K562 (cell line): ENCODE measurements around the gene GRAMD4. TPM values are rescaled to one million over a fixed set of nuclear protein-coding genes. Genes with fewer than 3 reads are reported as not detected.

Experiments used
- ATAC-seq: fragments of 200-7000 bp; cut with Tn5 transposase; 3 replicates; pipeline ENCODE4 v1.9.1; 2020; ENCODE audit warnings: moderate library complexity
- BruUV-seq: library from RNA; stranded (reverse); fragments of 400-500 nt; replicated peaks from 2 replicates; lab custom pipeline; 2021; lab: Mats Ljungman, UMichigan
- CTCF ChIA-PET: fragments of 300-600 bp; formaldehyde crosslinking; extraction: SDS; loops from one replicate; lab custom pipeline; 2021; ENCODE audit warnings: low intra/inter-chr PET ratio; lab: Yijun Ruan, JAX
- POLR2A ChIA-PET: fragments of 300-600, 350-650 bp; sonication (Branson Sonifier 250); formaldehyde crosslinking; extraction: SDS; loops from one replicate; lab custom pipeline; 2021; ENCODE audit warnings: antibody characterized with exemption, inconsistent platforms; lab: Yijun Ruan, JAX
- DNase-seq, 4 experiments: peaks; one replicate each; pipeline versions ENCODE4 v3.0.0 to v3.0.0-alpha.2; 2011 to 2018; ENCODE audit warnings: low spot score in 3 of 4, mixed read lengths in 3 of 4; ENCODE audit errors: extremely low read depth in 1 of 4
- FAIRE-seq: peaks from 2 replicates; lab custom pipeline; 2011; peaks lifted over from hg19 to GRCh38; lab: Jason Lieb, UNC
- H2AFZ ChIP-seq: 2 replicates; pipeline ENCODE4 v1.6.0; 2011; ENCODE audit warnings: low read depth, low read length, control low read depth, inconsistent platforms
- H3K27ac ChIP-seq: fragments of 200-600 bp; 3 replicates; pipeline ENCODE4 v1.8.0; 2011; ENCODE audit warnings: low read depth, mild to moderate bottlenecking, control low read depth, inconsistent platforms, low read length, moderate library complexity, mixed read lengths; ENCODE audit errors: extremely low read depth
- H3K27me3 ChIP-seq, 2 experiments: fragments of 300-600 bp in 1 of 2; 2 replicates in 1 of 2; 3 replicates in 1 of 2; pipeline versions ENCODE4 v1.6.0 to v1.8.0; 2011; ENCODE audit warnings: inconsistent platforms in 2 of 2, low read length in 2 of 2, mild to moderate bottlenecking in 1 of 2, mixed read lengths in 1 of 2, moderate library complexity in 1 of 2; ENCODE audit not compliant: control insufficient read depth in 2 of 2, insufficient read depth in 2 of 2
- H3K36me3 ChIP-seq: fragments of 300-600 bp; 3 replicates; pipeline ENCODE4 v1.8.0; 2011; ENCODE audit warnings: mild to moderate bottlenecking, low read length, inconsistent platforms; ENCODE audit not compliant: control insufficient read depth, insufficient read depth
- H3K4me1 ChIP-seq, 2 experiments: fragments of 200-600 bp in 1 of 2; replicated peaks in 1 of 2; 2 replicates in 1 of 2; 3 replicates in 1 of 2; pipeline versions ENCODE4 v1.5.1 to v1.8.0; 2011; ENCODE audit warnings: inconsistent platforms in 2 of 2, low read length in 2 of 2, mild to moderate bottlenecking in 1 of 2, mixed read lengths in 1 of 2, moderate library complexity in 1 of 2; ENCODE audit not compliant: control insufficient read depth in 2 of 2, insufficient read depth in 2 of 2
- H3K4me2 ChIP-seq: 2 replicates; pipeline ENCODE4 v1.6.1; 2011; ENCODE audit warnings: low read length, control low read depth, inconsistent platforms, mixed read lengths; ENCODE audit not compliant: insufficient read depth
- H3K4me3 ChIP-seq: fragments of 200-600 bp; sonication (generic), shearing (Covaris generic); 2 replicates; pipeline ENCODE4 v1.5.1; 2016; ENCODE audit warnings: control low read depth, inconsistent platforms
- H3K79me2 ChIP-seq: fragments of 200-600 bp; 3 replicates; pipeline ENCODE4 v1.8.0; 2011; ENCODE audit warnings: low read length, inconsistent platforms; ENCODE audit not compliant: control insufficient read depth, insufficient read depth
- H3K9ac ChIP-seq, 2 experiments: 2 replicates each; pipeline versions ENCODE4 v1.6.0 to v1.6.1; 2011; ENCODE audit warnings: low read depth in 2 of 2, low read length in 2 of 2, control low read depth in 1 of 2, inconsistent platforms in 1 of 2, mild to moderate bottlenecking in 1 of 2, mixed read lengths in 1 of 2; ENCODE audit not compliant: insufficient read depth in 1 of 2
- H3K9me1 ChIP-seq: one replicate; pipeline ENCODE4 v1.6.0; 2011; ENCODE audit warnings: inconsistent platforms, mild to moderate bottlenecking, low read length, moderate library complexity; ENCODE audit not compliant: control insufficient read depth, insufficient read depth
- H3K9me3 ChIP-seq: replicated peaks from 2 replicates; pipeline ENCODE4 v1.5.1; 2011; ENCODE audit warnings: low read depth, low read length, inconsistent platforms; ENCODE audit not compliant: control insufficient read depth, insufficient read depth
- H4K20me1 ChIP-seq: replicated peaks from 2 replicates; pipeline ENCODE4 v1.6.1; 2011; ENCODE audit warnings: low read length, inconsistent platforms, mixed read lengths; ENCODE audit not compliant: control insufficient read depth, insufficient read depth
- HDGF ChIP-seq: fragments of 450-650 bp; IDR thresholded peaks from 2 replicates; pipeline ENCODE4 v1.6.1; 2016
- HLTF ChIP-seq: fragments of 450-650 bp; IDR thresholded peaks from 2 replicates; pipeline ENCODE4 v1.6.1; 2016
- JUND ChIP-seq, 2 experiments: IDR thresholded peaks; 2 replicates in 1 of 2; 3 replicates in 1 of 2; pipeline ENCODE4 v1.6.1; 2011; ENCODE audit warnings: borderline replicate concordance in 2 of 2, low read depth in 2 of 2, low read length in 2 of 2, improper control_type of control experiment in 1 of 2, missing biosample characterization in 1 of 2, missing genetic modification characterization in 1 of 2, missing genetic modification reagents in 1 of 2
- KLF1 ChIP-seq: fragments of 450-650 bp; IDR thresholded peaks from 2 replicates; pipeline ENCODE4 v1.6.1; 2016; ENCODE audit warnings: missing genetic modification characterization, missing compliant biosample characterization
- NBN ChIP-seq: fragments of 450-650 bp; IDR thresholded peaks from 2 replicates; pipeline ENCODE4 v1.6.1; 2016; ENCODE audit warnings: low read depth, mild to moderate bottlenecking
- PHF21A ChIP-seq: fragments of 450-650 bp; IDR thresholded peaks from 2 replicates; pipeline ENCODE4 v1.6.1; 2017; ENCODE audit warnings: low read depth, borderline replicate concordance
- RBFOX2 ChIP-seq: fragments of 200-400 bp; formaldehyde crosslinking; IDR thresholded peaks from 2 replicates; pipeline ENCODE4 v1.6.1; 2017; ENCODE audit warnings: low read depth, mild to moderate bottlenecking, low read length, moderate library complexity
- TCFL5 ChIP-seq: fragments of 250-450 bp; sonication (Bioruptor Pico); conservative IDR thresholded peaks from 2 replicates; pipeline ENCODE4 v1.6.1; 2021; ENCODE audit warnings: mild to moderate bottlenecking, moderate library complexity, matching md5 sums
- THRAP3 ChIP-seq: fragments of 450-650 bp; IDR thresholded peaks from 2 replicates; pipeline ENCODE4 v1.6.1; 2016; ENCODE audit warnings: mild to moderate bottlenecking, inconsistent platforms, borderline replicate concordance
- ZNF134 ChIP-seq: fragments of 250-450 bp; sonication (Bioruptor Pico); conservative IDR thresholded peaks from 2 replicates; pipeline ENCODE4 v1.4.0; 2020
- WGBS: fragments of 100-300 bp; shearing (Covaris generic); methylation state at CpG from one replicate; pipeline ENCODE4 v1.1.6; 2016; ENCODE audit warnings: low coverage, mixed read lengths; ENCODE audit not compliant: insufficient coverage; ENCODE audit errors: missing lambda C conversion rate; 5-methylcytosine and 5-hydroxymethylcytosine counted together
- in situ Hi-C: fragments of 300-500 bp; cut with MboI; formaldehyde crosslinking; loops from 4 replicates; pipeline ENCODE4 v1.15.0; 2018; ENCODE audit warnings: inconsistent platforms, mixed read lengths
- intact Hi-C: fragments of 100-400 bp; cut with micrococcal nuclease; formaldehyde crosslinking; loops from 2 replicates; pipeline ENCODE4 v1.14.2; 2022
- polyA plus RNA-seq, 8 experiments: library from polyadenylated mRNA; depleted of rRNA in 4 of 8; stranded (reverse) in 5 of 8; unstranded in 3 of 8; fragments of >200 nt; fragmentation: Nextera tagmentation in 2 of 8; fragmentation: Illumina TruSeq in 1 of 8; extraction: Ambion mirVana in 2 of 8; extraction: Trizol in 1 of 8; gene quantifications; 2 replicates each; pipeline versions ENCODE4 v1.2.1 to v1.2.3, GENCODE V29; 2011 to 2014; ENCODE audit warnings: inconsistent platforms in 1 of 8, missing spikeins in 1 of 8
- total RNA-seq, 7 experiments: library from RNA; depleted of rRNA in 6 of 7; stranded (reverse); fragments of >200 nt in 6 of 7; fragmentation: Illumina TruSeq in 2 of 7; extraction: Trizol in 2 of 7; gene quantifications; 2 replicates each; pipeline versions ENCODE4 v1.2.1 to v1.2.3, GENCODE V29; 2011 to 2021; ENCODE audit warnings: low replicate concordance in 1 of 7
- TF ChIP-seq, protein P1 (sequence below): fragments of 450-650 bp; IDR thresholded peaks from one replicate; pipeline ENCODE4 v1.6.1; 2018; ENCODE audit warnings: mild to moderate bottlenecking, moderate library complexity; ENCODE audit not compliant: partially characterized antibody
- TF ChIP-seq, protein P2 (sequence below): fragments of 450-650 bp; formaldehyde crosslinking; IDR thresholded peaks from 2 replicates; pipeline ENCODE4 v1.4.0; 2020; ENCODE audit warnings: mild to moderate bottlenecking, moderate library complexity
- TF ChIP-seq, protein P3 (sequence below): sonication (generic); formaldehyde crosslinking; IDR thresholded peaks from 2 replicates; pipeline ENCODE4 v1.5.0; 2020; ENCODE audit warnings: missing genetic modification reagents
- TF ChIP-seq, protein P4 (sequence below): fragments of 450-650 bp; IDR thresholded peaks from 2 replicates; pipeline ENCODE4 v1.6.1; 2017; ENCODE audit warnings: antibody characterized with exemption

GRAMD4 gene
- total and polyA plus RNA-seq, 9 of the 15 experiments (the other 6 are each of a cell fraction or from before 2014, with no cell fraction given) = 0.18 to 44.8 (median 18.6) TPM

DNA sequence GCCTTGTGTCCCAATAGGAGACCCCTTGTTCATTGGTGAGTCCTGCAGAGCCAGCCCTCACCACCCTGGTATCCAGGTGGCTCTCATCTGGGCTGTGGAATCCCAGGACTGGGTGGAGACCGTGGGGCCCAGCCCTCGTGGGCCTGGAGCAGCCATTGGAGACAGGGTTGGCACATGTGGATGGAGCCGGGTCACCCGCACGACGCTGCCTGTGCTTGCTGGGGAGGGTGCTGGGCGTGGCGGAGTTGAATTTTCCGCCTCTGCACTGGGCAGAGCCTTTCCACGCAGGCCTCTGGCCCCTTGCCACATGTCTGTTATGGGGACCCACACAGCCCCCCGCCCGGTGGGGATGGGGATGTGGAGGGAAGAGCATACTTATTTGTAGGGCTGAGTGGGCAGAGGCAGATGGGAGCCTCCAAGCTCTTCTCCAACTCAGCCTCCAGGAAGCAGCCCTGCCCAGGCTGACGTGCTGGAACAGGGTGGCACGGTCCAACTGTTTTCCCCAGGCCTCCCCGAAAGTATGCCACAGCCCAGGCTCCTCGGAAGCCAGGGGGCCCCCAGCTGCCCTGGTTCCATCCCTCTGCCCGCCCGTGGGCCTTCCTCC lies 12.6 kb downstream of the GRAMD4 start:
- DNase-seq (no peak), FAIRE-seq (no peak), ATAC-seq (no peak)
- intact Hi-C loops = no loop called here
- Histone ChIP-seq H3K27ac (no peak overlapping the region), H3K9ac (peak overlapping the region in 1 of 2 experiments; percentile 17; a peak in 1 of 4 replicates), H3K36me3 (peaks cover 9% of the 10 kb centered on the region; the same call in 1 of the 3 replicates), H2AFZ (no peak overlapping the region), H3K9me3 (no peaks in the 10 kb centered on the region), H3K27me3 (no peaks in the 10 kb centered on the region), H3K4me1 (peaks cover 9 to 52% of the 10 kb centered on the region in 2 experiments; a peak in 4 of 5 replicates), H3K9me1 (no peaks in the 10 kb centered on the region), H3K4me2 (no peak overlapping the region), H3K4me3 (no peak overlapping the region), H3K79me2 (no peaks in the 10 kb centered on the region; the same call in 2 of the 3 replicates), H4K20me1 (no peaks in the 10 kb centered on the region)
- CTCF ChIA-PET = no interaction called here
- no TSS peak for BruUV-seq
- 33% methylated on average over 1 of the region's 18 CpGs for WGBS
- no peak for TF ChIP-seq JUND (IDR thresholded peaks at IDR 0.05; ENCODE audit: borderline replicate concordance, low read depth, low read length)
- TF ChIP-seq JUND (tag; IDR thresholded peaks at IDR 0.05; ENCODE audit: borderline replicate concordance, low read depth, low read length) = no peak
- TF ChIP-seq RBFOX2 = no peak
- TF ChIP-seq, protein P1, sequence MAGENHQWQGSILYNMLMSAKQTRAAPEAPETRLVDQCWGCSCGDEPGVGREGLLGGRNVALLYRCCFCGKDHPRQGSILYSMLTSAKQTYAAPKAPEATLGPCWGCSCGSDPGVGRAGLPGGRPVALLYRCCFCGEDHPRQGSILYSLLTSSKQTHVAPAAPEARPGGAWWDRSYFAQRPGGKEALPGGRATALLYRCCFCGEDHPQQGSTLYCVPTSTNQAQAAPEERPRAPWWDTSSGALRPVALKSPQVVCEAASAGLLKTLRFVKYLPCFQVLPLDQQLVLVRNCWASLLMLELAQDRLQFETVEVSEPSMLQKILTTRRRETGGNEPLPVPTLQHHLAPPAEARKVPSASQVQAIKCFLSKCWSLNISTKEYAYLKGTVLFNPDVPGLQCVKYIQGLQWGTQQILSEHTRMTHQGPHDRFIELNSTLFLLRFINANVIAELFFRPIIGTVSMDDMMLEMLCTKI = no peak
- TF ChIP-seq, protein P2, sequence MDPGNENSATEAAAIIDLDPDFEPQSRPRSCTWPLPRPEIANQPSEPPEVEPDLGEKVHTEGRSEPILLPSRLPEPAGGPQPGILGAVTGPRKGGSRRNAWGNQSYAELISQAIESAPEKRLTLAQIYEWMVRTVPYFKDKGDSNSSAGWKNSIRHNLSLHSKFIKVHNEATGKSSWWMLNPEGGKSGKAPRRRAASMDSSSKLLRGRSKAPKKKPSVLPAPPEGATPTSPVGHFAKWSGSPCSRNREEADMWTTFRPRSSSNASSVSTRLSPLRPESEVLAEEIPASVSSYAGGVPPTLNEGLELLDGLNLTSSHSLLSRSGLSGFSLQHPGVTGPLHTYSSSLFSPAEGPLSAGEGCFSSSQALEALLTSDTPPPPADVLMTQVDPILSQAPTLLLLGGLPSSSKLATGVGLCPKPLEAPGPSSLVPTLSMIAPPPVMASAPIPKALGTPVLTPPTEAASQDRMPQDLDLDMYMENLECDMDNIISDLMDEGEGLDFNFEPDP (CRISPR knock-in tag) = no peak
- TF ChIP-seq, protein P3, sequence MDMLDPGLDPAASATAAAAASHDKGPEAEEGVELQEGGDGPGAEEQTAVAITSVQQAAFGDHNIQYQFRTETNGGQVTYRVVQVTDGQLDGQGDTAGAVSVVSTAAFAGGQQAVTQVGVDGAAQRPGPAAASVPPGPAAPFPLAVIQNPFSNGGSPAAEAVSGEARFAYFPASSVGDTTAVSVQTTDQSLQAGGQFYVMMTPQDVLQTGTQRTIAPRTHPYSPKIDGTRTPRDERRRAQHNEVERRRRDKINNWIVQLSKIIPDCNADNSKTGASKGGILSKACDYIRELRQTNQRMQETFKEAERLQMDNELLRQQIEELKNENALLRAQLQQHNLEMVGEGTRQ (CRISPR knock-in tag) = no peak
- no peak for TF ChIP-seq TCFL5 (CRISPR knock-in tag)
- no peak for TF ChIP-seq ZNF134 (CRISPR knock-in tag)
- TF ChIP-seq THRAP3 = no peak
- TF ChIP-seq NBN = no peak
- TF ChIP-seq, protein P4, sequence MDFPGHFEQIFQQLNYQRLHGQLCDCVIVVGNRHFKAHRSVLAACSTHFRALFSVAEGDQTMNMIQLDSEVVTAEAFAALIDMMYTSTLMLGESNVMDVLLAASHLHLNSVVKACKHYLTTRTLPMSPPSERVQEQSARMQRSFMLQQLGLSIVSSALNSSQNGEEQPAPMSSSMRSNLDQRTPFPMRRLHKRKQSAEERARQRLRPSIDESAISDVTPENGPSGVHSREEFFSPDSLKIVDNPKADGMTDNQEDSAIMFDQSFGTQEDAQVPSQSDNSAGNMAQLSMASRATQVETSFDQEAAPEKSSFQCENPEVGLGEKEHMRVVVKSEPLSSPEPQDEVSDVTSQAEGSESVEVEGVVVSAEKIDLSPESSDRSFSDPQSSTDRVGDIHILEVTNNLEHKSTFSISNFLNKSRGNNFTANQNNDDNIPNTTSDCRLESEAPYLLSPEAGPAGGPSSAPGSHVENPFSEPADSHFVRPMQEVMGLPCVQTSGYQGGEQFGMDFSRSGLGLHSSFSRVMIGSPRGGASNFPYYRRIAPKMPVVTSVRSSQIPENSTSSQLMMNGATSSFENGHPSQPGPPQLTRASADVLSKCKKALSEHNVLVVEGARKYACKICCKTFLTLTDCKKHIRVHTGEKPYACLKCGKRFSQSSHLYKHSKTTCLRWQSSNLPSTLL = no peak
- TF ChIP-seq KLF1 = no peak
- no peak for TF ChIP-seq HLTF
- TF ChIP-seq HDGF = no peak
- no peak for TF ChIP-seq PHF21A
- in situ Hi-C loops = no loop called here
- POLR2A ChIA-PET = no interaction called here
